Activated naive CD8-positive, alpha-beta T cell treated with anti-CD3 and anti-CD28 coated beads, Interleukin-2, amount 10 ng/mL, durations not matched to agents 7 days and 5 days (primary cell): ENCODE data around the gene KIAA0586. TPM values are rescaled to one million over a fixed set of nuclear protein-coding genes. Genes with fewer than 3 reads are reported as not detected.
"Not testable (repeated sequence)": the region's sequence is repeated elsewhere in the genome, so short reads cannot be mapped to it uniquely, and the experiment has no call there.

Experiments
- ATAC-seq: fragments of 150-1000 bp; cut with Tn5 transposase; one replicate; pipeline ENCODE4 v1.10.0; 2021; ENCODE audit warnings: low read depth, moderate library complexity
- POLR2A ChIA-PET: fragments of 350-600 bp; sonication (Branson Sonifier 250); formaldehyde crosslinking; loops from one replicate; lab custom pipeline; 2021; ENCODE audit warnings: antibody characterized with exemption; lab: Charles Lee
- DNase-seq: peaks from one replicate; pipeline ENCODE4 v3.0.0; 2021
- H3K27ac Mint-ChIP-seq: one replicate; pipeline ENCODE4 v1.8.0; 2022; ENCODE audit warnings: mild to moderate bottlenecking, mixed read lengths
- H3K27me3 Mint-ChIP-seq: one replicate; pipeline ENCODE4 v1.8.0; 2022; ENCODE audit warnings: mild to moderate bottlenecking, moderate library complexity, mixed read lengths
- H3K36me3 Mint-ChIP-seq: one replicate; pipeline ENCODE4 v1.8.0; 2021; ENCODE audit warnings: mild to moderate bottlenecking, mixed read lengths
- H3K4me1 Mint-ChIP-seq: one replicate; pipeline ENCODE4 v1.8.0; 2021; ENCODE audit warnings: mixed read lengths
- H3K4me3 Mint-ChIP-seq: one replicate; pipeline ENCODE4 v1.8.0; 2022; ENCODE audit warnings: mild to moderate bottlenecking, moderate library complexity, mixed read lengths
- H3K9me3 Mint-ChIP-seq: one replicate; pipeline ENCODE4 v1.8.0; 2021; ENCODE audit warnings: mixed read lengths
- total RNA-seq, 2 experiments: library from RNA; stranded (reverse); gene quantifications; one replicate each; pipeline ENCODE4 v1.2.3, GENCODE V29; 2021

Gene KIAA0586
- total RNA-seq, 2 experiments from 2014 or later = 27.4 to 29.9 TPM

DNA sequence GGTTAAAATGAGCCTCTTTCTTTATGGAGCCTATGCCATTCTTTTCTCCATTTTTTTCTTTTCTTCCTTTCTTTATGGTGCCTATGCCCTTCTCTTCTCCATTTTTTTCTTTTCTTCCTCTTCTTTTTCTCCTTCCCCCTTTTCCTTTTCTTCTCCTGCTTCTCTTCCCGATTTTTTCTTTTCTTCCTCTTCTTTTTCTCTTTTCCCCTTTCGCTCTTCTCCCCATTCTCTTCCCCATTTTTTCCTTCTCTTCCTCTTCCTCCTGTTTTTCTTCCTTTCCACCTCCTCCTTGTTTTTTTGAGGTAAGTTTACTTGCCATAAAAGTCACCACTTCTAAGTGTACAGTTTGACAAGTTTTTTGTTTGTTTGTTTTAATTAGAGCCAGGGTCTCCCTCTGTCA is 50.1 kb downstream of the KIAA0586 start:
- Mint-ChIP-seq H3K36me3 (peaks cover 15% of the 10 kb centered on the region), H3K27me3 (no peaks in the 10 kb centered on the region), H3K4me3 (no peak overlapping the region), H3K4me1 (no peaks in the 10 kb centered on the region), H3K27ac (no peak overlapping the region), H3K9me3 (no peaks in the 10 kb centered on the region)
- POLR2A ChIA-PET = no interaction called here
- DNase-seq (no peak), ATAC-seq (no peak)

GRCh38 chr14:58478329-58478728 is 50.8 kb downstream of the KIAA0586 start:
- H3K36me3 Mint-ChIP-seq = peaks cover 15% of the 10 kb centered on the region
- DNase-seq, H3K4me3 Mint-ChIP-seq, H3K4me1 Mint-ChIP-seq, H3K27ac Mint-ChIP-seq, POLR2A ChIA-PET, H3K9me3 Mint-ChIP-seq, ATAC-seq, H3K27me3 Mint-ChIP-seq: not testable (repeated sequence)

- no peak for ATAC-seq
- Mint-ChIP-seq H3K4me3 (no peak overlapping the region), H3K36me3 (peaks cover 12% of the 10 kb centered on the region), H3K9me3 (no peaks in the 10 kb centered on the region), H3K4me1 (no peaks in the 10 kb centered on the region), H3K27me3 (no peaks in the 10 kb centered on the region), H3K27ac (no peak overlapping the region)
- no peak for DNase-seq
- POLR2A ChIA-PET = no interaction called here
Measured at GRCh38 chr14:58479975-58480374, 52.5 kb downstream of the KIAA0586 start.

- Mint-ChIP-seq H3K4me3 (no peak overlapping the region), H3K27me3 (no peaks in the 10 kb centered on the region), H3K9me3 (no peaks in the 10 kb centered on the region), H3K36me3 (peaks cover 21% of the 10 kb centered on the region), H3K27ac (no peak overlapping the region), H3K4me1 (peaks cover 3% of the 10 kb centered on the region)
- POLR2A ChIA-PET = no interaction called here
- DNase-seq (no peak), ATAC-seq (no peak)
Measured at GRCh38 chr14:58484176-58484575, 56.7 kb downstream of the KIAA0586 start.

DNA sequence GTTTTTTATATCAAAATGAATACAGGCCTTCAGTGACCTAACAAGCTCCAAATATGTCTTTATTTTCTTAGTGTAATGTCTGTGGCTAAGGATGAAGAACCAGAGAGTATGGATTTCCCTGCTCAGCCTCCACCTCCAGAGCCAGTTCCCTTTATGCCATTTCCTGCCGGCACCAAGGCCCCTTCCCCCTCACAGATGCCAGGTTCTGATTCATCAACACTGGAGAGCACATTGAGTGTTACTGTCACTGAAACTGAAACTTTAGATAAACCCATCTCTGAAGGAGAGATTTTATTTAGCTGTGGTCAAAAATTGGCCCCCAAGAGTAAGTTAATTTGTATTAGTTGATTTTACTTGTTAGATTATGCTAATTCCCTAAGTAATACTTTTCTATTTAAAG is 61.0 kb downstream of the KIAA0586 start:
- Mint-ChIP-seq H3K4me3 (no peak overlapping the region), H3K27me3 (no peaks in the 10 kb centered on the region), H3K4me1 (peaks cover 6% of the 10 kb centered on the region), H3K9me3 (no peaks in the 10 kb centered on the region), H3K27ac (no peak overlapping the region), H3K36me3 (peaks cover 19% of the 10 kb centered on the region)
- DNase-seq (no peak), ATAC-seq (no peak)
- POLR2A ChIA-PET = no interaction called here

DNA sequence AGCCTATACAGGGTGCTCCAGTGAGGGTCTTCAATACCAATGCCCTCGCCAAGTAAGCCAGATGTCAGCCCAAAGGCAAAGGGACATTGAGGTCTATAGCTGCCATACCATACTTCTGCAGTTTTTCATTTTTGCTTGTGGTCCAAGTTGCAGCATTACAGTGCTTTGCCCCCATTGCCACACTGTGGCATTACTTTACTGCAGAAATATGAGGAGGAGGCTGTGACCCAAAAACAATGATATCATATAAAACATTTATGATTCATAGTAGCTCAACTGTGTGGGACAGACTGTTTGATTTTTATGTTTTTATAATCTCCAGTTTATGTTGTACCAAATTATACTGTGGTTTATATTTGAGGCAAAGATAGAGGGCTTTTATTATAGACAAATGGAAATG is 64.1 kb downstream of the KIAA0586 start:
- Mint-ChIP-seq H3K4me3 (no peak overlapping the region), H3K27me3 (no peaks in the 10 kb centered on the region), H3K36me3 (peaks cover 12% of the 10 kb centered on the region), H3K4me1 (peaks cover 6% of the 10 kb centered on the region), H3K9me3 (no peaks in the 10 kb centered on the region), H3K27ac (no peak overlapping the region)
- DNase-seq (no peak), ATAC-seq (no peak)
- POLR2A ChIA-PET = no interaction called here

GRCh38 chr14:58492044-58492443 is 64.5 kb downstream of the KIAA0586 start:
- no peak overlapping the region for H3K27ac Mint-ChIP-seq
- H3K27me3 Mint-ChIP-seq = no peaks in the 10 kb centered on the region
- H3K4me3 Mint-ChIP-seq = no peak overlapping the region
- no peaks in the 10 kb centered on the region for H3K9me3 Mint-ChIP-seq
- H3K4me1 Mint-ChIP-seq = peaks cover 6% of the 10 kb centered on the region
- POLR2A ChIA-PET = no interaction called here
- DNase-seq (no peak), ATAC-seq (no peak)
- peaks cover 10% of the 10 kb centered on the region for H3K36me3 Mint-ChIP-seq

DNA sequence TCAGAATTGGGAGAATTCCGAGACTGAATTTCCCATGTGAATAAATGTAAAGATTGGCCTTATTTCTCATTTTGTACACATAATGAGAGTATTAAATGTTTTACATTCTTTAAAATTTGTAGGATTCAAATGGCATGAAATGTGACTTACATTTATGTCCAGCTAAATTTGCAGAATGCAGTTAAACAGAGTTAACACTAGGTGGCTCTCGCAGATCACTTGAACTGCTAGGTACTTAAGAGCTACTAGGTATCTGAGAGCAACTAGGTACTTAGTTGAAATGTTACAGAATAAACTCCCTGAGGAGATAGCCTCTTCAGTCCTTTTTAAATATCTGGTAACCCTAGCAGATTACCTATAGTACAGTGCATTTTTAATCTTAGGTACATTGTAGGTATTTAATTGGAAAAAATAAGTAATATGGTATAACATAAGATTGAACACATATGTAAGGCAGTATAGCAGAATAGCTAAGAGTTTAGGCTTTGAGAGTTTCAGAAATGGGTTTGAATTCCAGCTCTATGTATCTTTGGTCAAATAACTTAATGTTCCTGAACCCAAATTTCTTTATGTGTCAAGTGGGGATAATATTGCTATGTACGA is 73.8 kb downstream of the KIAA0586 start:
- Mint-ChIP-seq H3K27me3 (no peaks in the 10 kb centered on the region), H3K36me3 (peaks cover 2% of the 10 kb centered on the region), H3K4me3 (no peak overlapping the region), H3K27ac (no peak overlapping the region), H3K4me1 (no peaks in the 10 kb centered on the region), H3K9me3 (no peaks in the 10 kb centered on the region)
- ATAC-seq (no peak), DNase-seq (no peak)
- POLR2A ChIA-PET = no interaction called here

GRCh38 chr14:58513272-58513671 is 85.8 kb downstream of the KIAA0586 start:
- DNase-seq = no peak
- Mint-ChIP-seq H3K36me3 (peaks cover 22% of the 10 kb centered on the region), H3K4me1 (no peaks in the 10 kb centered on the region), H3K27ac (no peak overlapping the region), H3K9me3 (peaks cover 2% of the 10 kb centered on the region), H3K4me3 (no peak overlapping the region), H3K27me3 (no peaks in the 10 kb centered on the region)
- POLR2A ChIA-PET = no interaction called here
- ATAC-seq = no peak

DNA sequence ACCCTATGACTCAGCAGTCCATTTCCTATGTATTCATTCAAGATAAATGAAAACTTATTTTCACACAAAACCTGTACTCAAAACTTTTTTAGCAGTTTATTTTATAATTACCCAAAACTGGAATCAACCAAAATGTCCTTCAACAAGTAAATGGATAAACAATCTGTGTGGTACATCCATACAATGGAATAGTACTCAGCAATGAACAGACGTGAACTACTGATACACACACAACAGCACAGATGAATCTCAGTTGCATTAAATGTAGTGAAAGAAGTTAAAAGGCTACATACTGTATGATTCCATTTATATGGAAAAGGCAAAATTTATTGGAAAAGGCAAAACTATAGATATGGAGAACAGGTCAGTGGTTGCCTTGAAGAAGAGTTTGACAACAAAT is 90.1 kb downstream of the KIAA0586 start:
- Mint-ChIP-seq H3K4me3 (no peak overlapping the region), H3K27ac (no peak overlapping the region), H3K36me3 (peaks cover 30% of the 10 kb centered on the region), H3K4me1 (no peaks in the 10 kb centered on the region), H3K9me3 (peaks cover 2% of the 10 kb centered on the region), H3K27me3 (no peaks in the 10 kb centered on the region)
- DNase-seq (no peak), ATAC-seq (no peak)
- POLR2A ChIA-PET = no interaction called here

GRCh38 chr14:58525691-58526090 is 98.2 kb downstream of the KIAA0586 start:
- ATAC-seq, H3K9me3 Mint-ChIP-seq, H3K4me3 Mint-ChIP-seq, H3K27me3 Mint-ChIP-seq, POLR2A ChIA-PET, DNase-seq, H3K4me1 Mint-ChIP-seq, H3K27ac Mint-ChIP-seq: not testable (repeated sequence)
- H3K36me3 Mint-ChIP-seq = peaks cover 14% of the 10 kb centered on the region

GRCh38 chr14:58533446-58533845 is 105.9 kb downstream of the KIAA0586 start:
- H3K36me3 Mint-ChIP-seq = peaks cover 1% of the 10 kb centered on the region
- no peaks in the 10 kb centered on the region for H3K4me1 Mint-ChIP-seq
- no peaks in the 10 kb centered on the region for H3K27me3 Mint-ChIP-seq
- ATAC-seq (no peak), DNase-seq (no peak)
- POLR2A ChIA-PET = no interaction called here
- H3K27ac Mint-ChIP-seq = no peak overlapping the region
- peaks cover 2% of the 10 kb centered on the region for H3K9me3 Mint-ChIP-seq
- no peak overlapping the region for H3K4me3 Mint-ChIP-seq

DNA sequence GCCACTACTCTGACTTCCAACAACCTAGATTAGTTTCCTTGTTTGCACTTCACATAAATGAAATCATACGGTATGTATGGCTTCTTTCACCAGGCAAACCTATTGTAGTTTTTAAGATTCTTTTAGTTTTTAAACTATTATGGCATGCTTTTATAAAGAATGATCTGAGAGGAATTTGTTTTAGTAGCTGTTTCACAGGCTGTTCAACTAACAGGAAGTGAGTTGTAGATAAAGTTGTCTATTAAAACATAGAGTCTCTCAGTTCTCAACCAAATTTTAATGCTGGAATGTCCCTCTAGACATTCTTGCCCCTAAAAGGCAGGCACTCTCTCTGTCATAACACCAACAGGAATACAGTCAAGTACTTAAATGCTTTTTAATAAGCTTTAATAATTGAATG is 107.5 kb downstream of the KIAA0586 start:
- no peaks in the 10 kb centered on the region for H3K4me1 Mint-ChIP-seq
- no peaks in the 10 kb centered on the region for H3K27me3 Mint-ChIP-seq
- POLR2A ChIA-PET = interaction anchor here (0.6 kb wide), 1 partner anchor 10 kb away, joined by 3 read pairs; no protein-coding TSS in a partner anchor
- no peak for DNase-seq
- H3K27ac Mint-ChIP-seq = no peak overlapping the region
- H3K4me3 Mint-ChIP-seq = no peak overlapping the region
- peaks cover 4% of the 10 kb centered on the region for H3K36me3 Mint-ChIP-seq
- H3K9me3 Mint-ChIP-seq = no peaks in the 10 kb centered on the region
- ATAC-seq = no peak

DNA sequence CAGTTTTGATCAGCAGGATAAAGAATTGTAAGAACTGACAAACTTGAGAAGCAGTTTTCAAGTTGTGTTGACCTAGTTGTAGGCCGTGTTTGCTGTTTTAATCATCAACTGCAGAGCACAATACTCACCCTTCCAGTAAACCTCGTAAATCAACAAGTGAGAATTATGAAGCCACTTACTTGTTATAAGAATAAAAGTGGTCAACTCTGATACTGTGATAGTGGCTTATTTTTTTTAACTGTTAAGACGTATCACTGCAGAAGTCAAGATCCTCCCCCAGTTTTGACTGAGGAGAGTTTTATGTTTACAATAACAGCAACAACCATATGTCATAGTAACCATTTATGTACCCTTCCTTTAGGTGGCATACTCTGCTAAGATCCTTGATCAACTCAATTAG is 109.5 kb downstream of the KIAA0586 start:
- H3K9me3 Mint-ChIP-seq = no peaks in the 10 kb centered on the region
- H3K4me1 Mint-ChIP-seq = no peaks in the 10 kb centered on the region
- H3K27ac Mint-ChIP-seq = no peak overlapping the region
- H3K36me3 Mint-ChIP-seq = peaks cover 5% of the 10 kb centered on the region
- no peak overlapping the region for H3K4me3 Mint-ChIP-seq
- no peaks in the 10 kb centered on the region for H3K27me3 Mint-ChIP-seq
- no peak for DNase-seq
- ATAC-seq = no peak
- POLR2A ChIA-PET = no interaction called here
